ENCODE results near the gene ZNF138.

Gene ZNF138

DNA sequence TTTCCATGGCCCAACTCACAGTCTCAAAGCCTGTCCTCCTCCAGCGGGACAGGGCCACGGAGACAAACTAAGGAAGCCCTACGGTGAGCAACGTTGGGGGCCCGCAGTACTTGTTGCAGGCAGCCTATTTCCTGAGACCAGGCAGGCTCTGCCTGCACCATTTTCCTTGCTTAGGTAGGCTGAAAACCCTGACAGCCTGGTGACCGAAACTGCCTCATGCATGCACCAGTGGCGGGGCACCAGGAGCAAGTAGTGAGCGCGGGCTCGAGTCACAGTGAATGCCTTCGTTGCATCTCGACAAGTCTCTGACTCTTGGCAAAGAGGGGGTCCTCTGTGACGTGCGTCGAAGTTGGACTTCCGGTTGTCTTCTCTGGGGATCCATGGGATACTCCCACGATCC is 85.6 kb downstream of the ZNF138 start:
- H3K4me3 ChIP-seq (replicated peaks; ENCODE audit: low read depth, low read length) = no peak overlapping the region
- TF ChIP-seq, protein P1, sequence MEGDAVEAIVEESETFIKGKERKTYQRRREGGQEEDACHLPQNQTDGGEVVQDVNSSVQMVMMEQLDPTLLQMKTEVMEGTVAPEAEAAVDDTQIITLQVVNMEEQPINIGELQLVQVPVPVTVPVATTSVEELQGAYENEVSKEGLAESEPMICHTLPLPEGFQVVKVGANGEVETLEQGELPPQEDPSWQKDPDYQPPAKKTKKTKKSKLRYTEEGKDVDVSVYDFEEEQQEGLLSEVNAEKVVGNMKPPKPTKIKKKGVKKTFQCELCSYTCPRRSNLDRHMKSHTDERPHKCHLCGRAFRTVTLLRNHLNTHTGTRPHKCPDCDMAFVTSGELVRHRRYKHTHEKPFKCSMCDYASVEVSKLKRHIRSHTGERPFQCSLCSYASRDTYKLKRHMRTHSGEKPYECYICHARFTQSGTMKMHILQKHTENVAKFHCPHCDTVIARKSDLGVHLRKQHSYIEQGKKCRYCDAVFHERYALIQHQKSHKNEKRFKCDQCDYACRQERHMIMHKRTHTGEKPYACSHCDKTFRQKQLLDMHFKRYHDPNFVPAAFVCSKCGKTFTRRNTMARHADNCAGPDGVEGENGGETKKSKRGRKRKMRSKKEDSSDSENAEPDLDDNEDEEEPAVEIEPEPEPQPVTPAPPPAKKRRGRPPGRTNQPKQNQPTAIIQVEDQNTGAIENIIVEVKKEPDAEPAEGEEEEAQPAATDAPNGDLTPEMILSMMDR (IDR thresholded peaks at IDR 0.05; ENCODE audit: low read length, missing control alignments) = no peak
- no peak for DNase-seq (ENCODE audit: low read depth)

GRCh38 chr7:64880322-64881297 is 86.4 kb downstream of the ZNF138 start:
- TF ChIP-seq, protein P1 (IDR thresholded peaks at IDR 0.05; ENCODE audit: low read length, missing control alignments) = no peak
- no peak overlapping the region for H3K4me3 ChIP-seq (replicated peaks; ENCODE audit: low read depth, low read length)
- DNase-seq (ENCODE audit: low read depth) = no peak

GRCh38 chr7:64881461-64882287 is 87.4 kb downstream of the ZNF138 start:
- DNase-seq (ENCODE audit: low read depth) = no peak
- no peak overlapping the region for H3K4me3 ChIP-seq (replicated peaks; ENCODE audit: low read depth, low read length)
- TF ChIP-seq, protein P1 (IDR thresholded peaks at IDR 0.05; ENCODE audit: low read length, missing control alignments) = no peak

GRCh38 chr7:64882341-64883112 is 88.3 kb downstream of the ZNF138 start:
- DNase-seq (ENCODE audit: low read depth) = peak; percentile 30
- peak overlapping the region; percentile 28 for H3K4me3 ChIP-seq (replicated peaks; ENCODE audit: low read depth, low read length)
- TF ChIP-seq, protein P1 (IDR thresholded peaks at IDR 0.05; ENCODE audit: low read length, missing control alignments) = no peak

Data from fibroblast of pulmonary artery (primary cell).